Lower lobe of right lung (tissue), 2 donors: ENCODE results near the gene DOCK4. TPM values are rescaled to one million over a fixed set of nuclear protein-coding genes. Genes with fewer than 3 reads are reported as not detected.
A peak's percentile ranks its signal among the peaks of the same experiment; 100 is the strongest.

Experiments
- ATAC-seq, 2 donors: fragments of 200-7000 bp; cut with Tn5 transposase; one replicate each; pipeline ENCODE4 v1.9.1; 2020 to 2022; ENCODE audit warnings: mild to moderate bottlenecking in 2 of 2, moderate library complexity in 2 of 2
- DNase-seq: peaks from one replicate; pipeline ENCODE4 v3.0.0-alpha.2; 2020
- H3K27ac ChIP-seq: fragments of 200-600 bp; one replicate; pipeline ENCODE4 v1.8.0; 2022
- H3K27me3 ChIP-seq: fragments of 200-600 bp; one replicate; pipeline ENCODE4 v1.8.0; 2022; ENCODE audit warnings: low read depth
- H3K36me3 ChIP-seq: fragments of 200-600 bp; one replicate; pipeline ENCODE4 v1.8.0; 2022; ENCODE audit warnings: mild to moderate bottlenecking
- H3K4me1 ChIP-seq: fragments of 200-600 bp; one replicate; pipeline ENCODE4 v1.8.0; 2022
- H3K4me3 ChIP-seq: fragments of 200-600 bp; one replicate; pipeline ENCODE4 v1.8.0; 2022; ENCODE audit warnings: mild to moderate bottlenecking
- H3K9me3 ChIP-seq: fragments of 200-600 bp; one replicate; pipeline ENCODE4 v1.8.0; 2022
- intact Hi-C: fragments of 100-400 bp; cut with DNase I; formaldehyde crosslinking; loops from one replicate; pipeline ENCODE4 v1.11.0; 2022
- total RNA-seq: library from RNA; stranded (reverse); fragmentation: NEBNext Ultra II Directional; extraction: Animal tissue kit (Norgen Biotek cat#: 25700); gene quantifications from one replicate; pipeline ENCODE4 v1.2.1, GENCODE V29; 2021
- TF ChIP-seq, protein P1 (sequence below): fragments of 200-600 bp; IDR thresholded peaks from one replicate; pipeline ENCODE4 v1.8.0; 2022; ENCODE audit warnings: antibody characterized with exemption, mild to moderate bottlenecking
- donor health status: DM: no; HTN: yes; CAD: no; lungs with severe emphysema.

The DOCK4 gene
- total RNA-seq, 1 donor from 2014 or later, result 78.5 TPM

DNA sequence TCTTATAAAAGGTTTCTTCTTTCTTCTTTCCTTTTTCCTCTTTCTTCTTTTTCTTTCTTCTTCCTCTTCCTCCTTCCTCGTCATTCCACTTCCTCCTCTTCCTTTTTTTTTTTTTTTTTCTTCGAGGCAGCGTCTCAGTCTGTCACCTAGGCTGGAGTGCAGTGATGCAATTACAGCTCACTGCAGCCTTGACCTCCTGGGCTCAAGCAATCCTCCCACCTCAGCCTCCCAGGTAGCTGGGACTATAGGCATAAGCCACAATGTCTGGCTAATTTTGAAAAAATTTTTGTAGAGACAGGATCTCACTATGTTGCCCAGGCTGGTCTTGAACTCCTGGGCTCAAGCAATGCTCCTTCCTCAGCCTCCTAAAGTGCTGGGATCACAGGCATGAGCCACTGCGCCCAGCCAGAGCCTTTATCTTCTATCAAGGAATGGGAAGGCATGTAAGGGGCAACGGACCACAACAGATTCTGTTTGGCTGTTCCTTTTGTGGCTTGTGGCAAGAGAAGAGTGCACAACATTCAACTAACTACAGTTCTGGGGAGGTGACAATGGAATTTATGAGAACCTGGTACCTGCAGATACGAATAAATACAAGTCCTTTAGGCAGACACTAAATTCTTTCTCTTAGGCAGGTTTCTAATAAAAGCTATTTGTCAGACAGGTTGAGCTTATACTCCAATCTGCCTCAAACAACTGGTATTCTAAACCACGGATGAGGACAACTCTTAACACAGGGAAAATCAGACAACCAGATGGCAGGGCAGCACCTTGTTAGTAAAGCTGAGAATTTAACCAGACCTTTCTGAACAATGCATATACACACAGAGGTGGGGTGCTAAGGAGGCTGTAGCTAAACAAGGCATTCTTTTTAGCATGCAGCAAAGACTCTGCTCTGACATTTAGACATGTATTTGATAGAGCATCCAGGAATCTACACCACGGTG lies 100.3 kb downstream of the DOCK4 start:
- Histone ChIP-seq H3K36me3 (no peaks in the 10 kb centered on the region), H3K9me3 (no peaks in the 10 kb centered on the region), H3K27ac (no peak overlapping the region), H3K4me1 (peaks cover 29% of the 10 kb centered on the region), H3K4me3 (no peak overlapping the region), H3K27me3 (no peaks in the 10 kb centered on the region)
- TF ChIP-seq, protein P1, sequence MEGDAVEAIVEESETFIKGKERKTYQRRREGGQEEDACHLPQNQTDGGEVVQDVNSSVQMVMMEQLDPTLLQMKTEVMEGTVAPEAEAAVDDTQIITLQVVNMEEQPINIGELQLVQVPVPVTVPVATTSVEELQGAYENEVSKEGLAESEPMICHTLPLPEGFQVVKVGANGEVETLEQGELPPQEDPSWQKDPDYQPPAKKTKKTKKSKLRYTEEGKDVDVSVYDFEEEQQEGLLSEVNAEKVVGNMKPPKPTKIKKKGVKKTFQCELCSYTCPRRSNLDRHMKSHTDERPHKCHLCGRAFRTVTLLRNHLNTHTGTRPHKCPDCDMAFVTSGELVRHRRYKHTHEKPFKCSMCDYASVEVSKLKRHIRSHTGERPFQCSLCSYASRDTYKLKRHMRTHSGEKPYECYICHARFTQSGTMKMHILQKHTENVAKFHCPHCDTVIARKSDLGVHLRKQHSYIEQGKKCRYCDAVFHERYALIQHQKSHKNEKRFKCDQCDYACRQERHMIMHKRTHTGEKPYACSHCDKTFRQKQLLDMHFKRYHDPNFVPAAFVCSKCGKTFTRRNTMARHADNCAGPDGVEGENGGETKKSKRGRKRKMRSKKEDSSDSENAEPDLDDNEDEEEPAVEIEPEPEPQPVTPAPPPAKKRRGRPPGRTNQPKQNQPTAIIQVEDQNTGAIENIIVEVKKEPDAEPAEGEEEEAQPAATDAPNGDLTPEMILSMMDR, result no peak
- intact Hi-C loops, result no loop called here
- ATAC-seq (no peak), DNase-seq (no peak)

DNA sequence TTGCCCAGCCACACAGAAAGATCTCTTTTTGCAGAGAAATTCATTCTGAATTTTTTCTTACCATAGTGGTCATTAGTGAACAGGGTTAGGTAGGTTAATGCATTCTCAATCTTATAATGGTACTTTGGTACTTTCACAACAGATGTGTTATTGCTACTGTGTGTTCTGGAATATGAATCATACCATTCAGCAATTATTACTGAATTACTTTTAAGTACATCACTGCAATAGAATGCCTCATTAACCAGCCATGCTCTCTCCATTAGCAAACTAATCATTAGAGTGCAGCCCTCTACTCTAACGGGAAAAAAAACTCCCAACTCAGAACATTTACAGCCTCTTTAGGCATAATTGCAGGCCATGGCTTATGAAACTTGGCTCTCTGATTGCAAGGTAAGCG lies 102.1 kb downstream of the DOCK4 start:
- no peak overlapping the region for H3K27ac ChIP-seq

DNA sequence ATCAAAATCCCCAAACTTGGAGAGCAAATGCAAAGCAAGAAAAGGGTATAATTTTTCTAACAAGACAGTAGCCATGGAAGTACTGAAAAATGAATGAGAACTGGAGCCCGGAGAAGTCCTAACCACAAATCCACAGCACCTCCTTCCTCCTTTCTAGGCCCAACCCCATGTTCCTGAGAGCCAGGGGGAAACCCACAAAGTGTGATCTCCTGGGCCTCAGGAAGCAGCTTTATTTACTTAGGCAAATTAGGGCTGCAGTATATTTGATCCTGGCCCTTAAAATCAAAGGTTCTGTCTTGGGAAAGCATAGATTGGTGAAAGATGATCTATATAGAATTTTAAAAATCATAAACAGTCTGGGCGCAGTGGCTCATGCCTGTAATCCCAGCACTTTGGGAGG lies 103.0 kb downstream of the DOCK4 start:
- Histone ChIP-seq H3K9me3 (no peaks in the 10 kb centered on the region), H3K27ac (no peak overlapping the region), H3K27me3 (no peaks in the 10 kb centered on the region), H3K4me3 (no peak overlapping the region), H3K4me1 (peaks cover 29% of the 10 kb centered on the region), H3K36me3 (no peaks in the 10 kb centered on the region)
- TF ChIP-seq, protein P1, result no peak
- DNase-seq (no peak), ATAC-seq (peak; percentile 42 to 61)
- intact Hi-C loops, result no loop called here

More for the DNA sequence above, 102.1 kb downstream of the DOCK4 start:
- H3K9me3 ChIP-seq, result no peaks in the 10 kb centered on the region
- no peaks in the 10 kb centered on the region for H3K27me3 ChIP-seq
- H3K4me3 ChIP-seq, result no peak overlapping the region
- peaks cover 29% of the 10 kb centered on the region for H3K4me1 ChIP-seq
- H3K36me3 ChIP-seq, result no peaks in the 10 kb centered on the region
- intact Hi-C loops, result no loop called here
- TF ChIP-seq, protein P1, result no peak
- ATAC-seq (no peak), DNase-seq (no peak)

DNA sequence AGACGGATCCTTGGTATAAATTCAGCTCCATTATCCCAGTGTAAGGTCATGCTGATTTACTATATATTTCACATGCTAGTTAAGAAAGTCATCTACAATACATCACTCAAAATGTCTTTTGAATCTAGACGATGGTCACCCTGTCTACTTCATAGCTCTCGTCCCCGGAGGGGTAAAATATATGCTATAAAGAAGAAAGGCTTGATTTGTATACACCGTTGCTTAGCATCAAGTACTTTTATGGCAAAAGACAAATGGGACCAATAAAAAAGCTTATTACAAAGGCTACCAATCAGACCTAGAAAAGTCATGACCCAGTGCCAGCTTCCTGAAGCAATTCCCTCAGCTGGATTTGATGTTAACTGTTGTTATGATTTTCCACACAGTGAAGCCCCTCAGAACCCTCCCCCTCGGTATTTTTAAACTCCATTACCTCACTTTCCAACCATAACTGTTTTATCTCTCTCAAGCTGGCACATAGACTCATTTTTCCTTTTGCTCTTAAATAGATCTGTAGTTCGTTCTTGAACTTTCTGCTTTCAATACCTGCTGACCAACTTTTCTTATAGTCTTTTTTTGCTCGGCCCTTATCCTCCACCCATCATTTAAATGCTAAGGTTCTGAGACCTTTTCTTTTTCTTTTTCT lies 104.9 kb downstream of the DOCK4 start:
- intact Hi-C loops, result no loop called here
- no peak for ATAC-seq

GRCh38 chr7:112097524-112097923 lies 108.7 kb downstream of the DOCK4 start:
- no peaks in the 10 kb centered on the region for H3K36me3 ChIP-seq

More for the DNA sequence above, 104.9 kb downstream of the DOCK4 start:
- no peaks in the 10 kb centered on the region for H3K36me3 ChIP-seq
- H3K27me3 ChIP-seq, result no peaks in the 10 kb centered on the region
- peaks cover 18% of the 10 kb centered on the region for H3K4me1 ChIP-seq
- no peak overlapping the region for H3K27ac ChIP-seq
- no peaks in the 10 kb centered on the region for H3K9me3 ChIP-seq
- no peak for DNase-seq
- H3K4me3 ChIP-seq, result no peak overlapping the region
- TF ChIP-seq, protein P1, result no peak

More at GRCh38 chr7:112097524-112097923, 108.7 kb downstream of the DOCK4 start:
- Histone ChIP-seq H3K4me1 (peaks cover 5% of the 10 kb centered on the region), H3K9me3 (no peaks in the 10 kb centered on the region), H3K27ac (no peak overlapping the region), H3K4me3 (no peak overlapping the region), H3K27me3 (no peaks in the 10 kb centered on the region)
- no peak for DNase-seq
- intact Hi-C loops, result no loop called here
- ATAC-seq, result no peak
- TF ChIP-seq, protein P1, result no peak
